Transverse colon (tissue), 4 donors: ENCODE measurements around the gene DTNBP1. TPM values are rescaled to one million over a fixed set of nuclear protein-coding genes. Genes with fewer than 3 reads are reported as not detected.

Source experiments
- DNase-seq: peaks from one replicate; pipeline ENCODE4 v3.0.0-alpha.2; 2019
- H3K27ac ChIP-seq, 4 donors: fragments of 200-600 bp; sonication (generic); 2 replicates each; pipeline ENCODE4 v1.5.1; 2016 to 2018; ENCODE audit warnings: inconsistent platforms in 4 of 4
- H3K27me3 ChIP-seq: fragments of 200-600 bp; sonication (generic); 2 replicates; pipeline ENCODE4 v1.5.1; 2017; ENCODE audit warnings: inconsistent platforms
- H3K36me3 ChIP-seq, 4 donors: fragments of 200-600 bp; sonication (generic); 2 replicates each; pipeline ENCODE4 v1.5.1; 2017 to 2019; ENCODE audit warnings: inconsistent platforms in 4 of 4
- H3K4me1 ChIP-seq, 4 donors: fragments of 200-600 bp; sonication (generic); 2 replicates each; pipeline ENCODE4 v1.5.1; 2017 to 2020; ENCODE audit warnings: inconsistent platforms in 4 of 4
- H3K4me3 ChIP-seq, 4 donors: fragments of 200-600 bp; sonication (generic); 1 replicate in 1 of 4; 2 replicates in 3 of 4; pipeline versions ENCODE4 v1.5.1 to v1.6.1; 2017 to 2019; ENCODE audit warnings: inconsistent platforms in 4 of 4
- H3K9me3 ChIP-seq, 2 donors: fragments of 200-600 bp; sonication (generic); 2 replicates each; pipeline ENCODE4 v1.5.1; 2017 to 2019; ENCODE audit warnings: inconsistent platforms in 2 of 2
- CTCF ChIP-seq, 5 experiments: fragments of 200-600 bp in 3 of 5; fragments of 450-650 bp in 2 of 5; sonication (generic) in 3 of 5; IDR thresholded peaks; 1 replicate in 2 of 5; 2 replicates in 3 of 5; pipeline ENCODE4 v1.5.1; 2016 to 2017; ENCODE audit warnings: antibody characterized with exemption in 5 of 5, inconsistent platforms in 3 of 5, mild to moderate bottlenecking in 2 of 5, moderate library complexity in 1 of 5
- EP300 ChIP-seq: sonication (generic); formaldehyde crosslinking; IDR thresholded peaks from one replicate; pipeline ENCODE4 v1.6.1; 2017; ENCODE audit warnings: antibody characterized with exemption, low read depth
- POLR2A ChIP-seq: fragments of 450-650 bp; IDR thresholded peaks from one replicate; pipeline ENCODE4 v1.6.1; 2016; ENCODE audit warnings: antibody characterized with exemption, mild to moderate bottlenecking, moderate library complexity
- POLR2AphosphoS5 ChIP-seq, 3 donors: sonication (generic); formaldehyde crosslinking; IDR thresholded peaks; one replicate each; pipeline ENCODE4 v1.6.1; 2016; ENCODE audit warnings: antibody characterized with exemption in 3 of 3
- WGBS, 2 donors: methylation state at CpG; one replicate each; pipeline ENCODE4 v1.1.5; 2018; ENCODE audit warnings: low coverage in 1 of 2; 5-methylcytosine and 5-hydroxymethylcytosine counted together
- in situ Hi-C, 4 donors: fragments of 200-750 bp; cut with MboI; loops; one replicate each; pipeline versions ENCODE4 v1.15.0 to v1.15.1; 2017; ENCODE audit warnings: low sequenced_read_pairs in 3 of 4, low pct_ligation_motif_present in 1 of 4, low pct_unique_long_range_greater_than_20kb in 1 of 4
- intact Hi-C: fragments of 100-400 bp; cut with DNase I; formaldehyde crosslinking; loops from one replicate; pipeline ENCODE4 v1.15.1; 2023; ENCODE audit warnings: low total_unique reads
- total RNA-seq, 4 donors: library from RNA; depleted of rRNA; stranded (reverse); fragments of >200 nt; gene quantifications; one replicate each; pipeline ENCODE4 v1.1.0, GENCODE V29; 2016

The DTNBP1 gene
- total RNA-seq, 4 donors from 2014 or later: 6.0 to 20.3 (median 16.0) TPM

- H3K4me1 ChIP-seq: peaks cover 0 to 8% (median 3%) of the 10 kb centered on the region in 4 donors
- no peak for DNase-seq
- in situ Hi-C loops: loop anchor here in 1 of 4 donors (25.0 kb wide), 1 partner anchor 90 kb away; no protein-coding TSS in a partner anchor
- H3K9me3 ChIP-seq: no peaks in the 10 kb centered on the region
- TF ChIP-seq POLR2A: no peak
- TF ChIP-seq EP300: no peak
- TF ChIP-seq CTCF (IDR thresholded peaks at IDR 0.05): no peak
- no peak for TF ChIP-seq POLR2AphosphoS5 (IDR thresholded peaks at IDR 0.05)
- peaks cover 0 to 18% (median under 1%) of the 10 kb centered on the region in 4 donors for H3K36me3 ChIP-seq
- no peak overlapping the region for H3K4me3 ChIP-seq
- no peaks in the 10 kb centered on the region for H3K27me3 ChIP-seq
- intact Hi-C loops: no loop called here
- 64% methylated on average over 6 of the region's 6 CpGs; no CpG with 5 or more reads in 1 of the 2 donors for WGBS, 2 donors
- peak overlapping the region in 3 of 4 donors; percentile 1 to 40 (median 39) for H3K27ac ChIP-seq
Observed at GRCh38 chr6:15522427-15522826, 140.4 kb downstream of the DTNBP1 start.

GRCh38 chr6:15522026-15522425 is 140.8 kb downstream of the DTNBP1 start:
- Histone ChIP-seq H3K9me3 (no peaks in the 10 kb centered on the region), H3K27ac (peak overlapping the region in 3 of 4 donors; percentile 1 to 40 (median 39)), H3K4me1 (peaks cover 0 to 8% (median 3%) of the 10 kb centered on the region in 4 donors), H3K36me3 (peaks cover 0 to 22% (median 2%) of the 10 kb centered on the region in 4 donors), H3K4me3 (no peak overlapping the region), H3K27me3 (no peaks in the 10 kb centered on the region)
- in situ Hi-C loops: loop anchor here in 1 of 4 donors (25.0 kb wide), 1 partner anchor 90 kb away; no protein-coding TSS in a partner anchor
- no peak for TF ChIP-seq POLR2AphosphoS5 (IDR thresholded peaks at IDR 0.05)
- TF ChIP-seq EP300: no peak
- no peak for TF ChIP-seq CTCF (IDR thresholded peaks at IDR 0.05)
- no peak for TF ChIP-seq POLR2A
- intact Hi-C loops: no loop called here
- 88 to 93% methylated on average over 3 to 9 of the region's 9 CpGs for WGBS, 2 donors
- no peak for DNase-seq

- Histone ChIP-seq H3K27me3 (no peaks in the 10 kb centered on the region), H3K27ac (peak overlapping the region in 2 of 4 donors; percentile 1 to 39), H3K4me3 (no peak overlapping the region), H3K4me1 (peaks cover 0 to 8% (median 3%) of the 10 kb centered on the region in 4 donors), H3K9me3 (no peaks in the 10 kb centered on the region), H3K36me3 (peaks cover 0 to 22% (median 5%) of the 10 kb centered on the region in 4 donors)
- in situ Hi-C loops: loop anchor here in 1 of 4 donors (25.0 kb wide), 1 partner anchor 91 kb away; no protein-coding TSS in a partner anchor
- 63 to 66% methylated on average over 6 of the region's 6 CpGs for WGBS, 2 donors
- intact Hi-C loops: no loop called here
- no peak for DNase-seq
- TF ChIP-seq POLR2AphosphoS5 (IDR thresholded peaks at IDR 0.05): peak in 1 of 3 donors; percentile 22
- TF ChIP-seq CTCF (IDR thresholded peaks at IDR 0.05): no peak
- TF ChIP-seq EP300: no peak
Observed at GRCh38 chr6:15521582-15521981, 141.2 kb downstream of the DTNBP1 start.

GRCh38 chr6:15520626-15521203 is 142.1 kb downstream of the DTNBP1 start:
- 93 to 96% methylated on average over 12 to 20 of the region's 20 CpGs for WGBS, 2 donors
- TF ChIP-seq POLR2A (no peak), CTCF (IDR thresholded peaks at IDR 0.05) (no peak), POLR2AphosphoS5 (IDR thresholded peaks at IDR 0.05) (no peak), EP300 (no peak)
- DNase-seq: no peak

More at GRCh38 chr6:15520626-15521203, 142.1 kb downstream of the DTNBP1 start:
- H3K27ac ChIP-seq: peak overlapping the region in 1 of 4 donors; percentile 1
- no peaks in the 10 kb centered on the region for H3K27me3 ChIP-seq
- peaks cover 0 to 22% (median 5%) of the 10 kb centered on the region in 4 donors for H3K36me3 ChIP-seq
- intact Hi-C loops: no loop called here
- in situ Hi-C loops: loop anchor here in 1 of 4 donors (25.0 kb wide), 1 partner anchor 92 kb away; no protein-coding TSS in a partner anchor
- no peak overlapping the region for H3K4me3 ChIP-seq
- peaks cover 0 to 8% (median 3%) of the 10 kb centered on the region in 4 donors for H3K4me1 ChIP-seq
- H3K9me3 ChIP-seq: no peaks in the 10 kb centered on the region
